ENCODE results near the gene OSBPL5. TPM values are rescaled to one million over a fixed set of nuclear protein-coding genes. Genes with fewer than 3 reads are reported as not detected.

OSBPL5 gene
- total RNA-seq, 4 donors from 2014 or later = 43.4 to 75.2 (median 56.8) TPM

GRCh38 chr11:3161309-3161708 is 3.8 kb downstream of the OSBPL5 start:
- Histone ChIP-seq H3K36me3 (peaks cover 5% of the 10 kb centered on the region), H3K4me1 (peaks cover 96% of the 10 kb centered on the region)
- TF ChIP-seq POLR2A (IDR thresholded peaks at IDR 0.05) (no peak), EP300 (IDR thresholded peaks at IDR 0.05) (no peak)

GRCh38 chr11:3160252-3161031 is 4.7 kb downstream of the OSBPL5 start:
- peak overlapping the region; percentile 53 for H3K4me3 ChIP-seq
- 4% methylated on average over 15 of the region's 48 CpGs for WGBS
- peaks cover 96% of the 10 kb centered on the region for H3K4me1 ChIP-seq
- TF ChIP-seq CTCF (IDR thresholded peaks at IDR 0.05) = no peak
- TF ChIP-seq EP300 (IDR thresholded peaks at IDR 0.05) = no peak
- TF ChIP-seq POLR2AphosphoS5 (IDR thresholded peaks at IDR 0.05) = peak in 1 of 3 donors; percentile 19
- TF ChIP-seq POLR2A (IDR thresholded peaks at IDR 0.05) = no peak
- DNase-seq (ENCODE audit: low spot score in 2 of 2) = peak; percentile 92 to 94
- H3K9me3 ChIP-seq = no peaks in the 10 kb centered on the region
- H3K27me3 ChIP-seq = no peaks in the 10 kb centered on the region
- peaks cover 5% of the 10 kb centered on the region for H3K36me3 ChIP-seq
- peak overlapping the region; percentile 69 for H3K27ac ChIP-seq

More at GRCh38 chr11:3161309-3161708, 3.8 kb downstream of the OSBPL5 start:
- WGBS = 74% methylated on average over 14 of the region's 14 CpGs
- Histone ChIP-seq H3K9me3 (no peaks in the 10 kb centered on the region), H3K27me3 (no peaks in the 10 kb centered on the region), H3K27ac (no peak overlapping the region), H3K4me3 (peak overlapping the region; percentile 53)
- DNase-seq (ENCODE audit: low spot score in 2 of 2) = peak in 1 of 2 donors; percentile 62

GRCh38 chr11:3159296-3160190 is 5.6 kb downstream of the OSBPL5 start:
- Histone ChIP-seq H3K27ac (peak overlapping the region; percentile 69), H3K4me1 (peaks cover 98% of the 10 kb centered on the region), H3K36me3 (peaks cover 5% of the 10 kb centered on the region), H3K9me3 (no peaks in the 10 kb centered on the region), H3K4me3 (peak overlapping the region; percentile 53), H3K27me3 (no peaks in the 10 kb centered on the region)
- TF ChIP-seq CTCF (IDR thresholded peaks at IDR 0.05) (no peak), EP300 (IDR thresholded peaks at IDR 0.05) (no peak), POLR2AphosphoS5 (IDR thresholded peaks at IDR 0.05) (no peak), POLR2A (IDR thresholded peaks at IDR 0.05) (no peak)
- peak in 1 of 2 donors; percentile 71 for DNase-seq (ENCODE audit: low spot score in 2 of 2)
- 57% methylated on average over 12 of the region's 14 CpGs for WGBS

- H3K4me3 ChIP-seq = no peak overlapping the region
- peaks cover 5% of the 10 kb centered on the region for H3K36me3 ChIP-seq
- H3K27me3 ChIP-seq = no peaks in the 10 kb centered on the region
- TF ChIP-seq POLR2AphosphoS5 (IDR thresholded peaks at IDR 0.05) (no peak), POLR2A (IDR thresholded peaks at IDR 0.05) (no peak), EP300 (IDR thresholded peaks at IDR 0.05) (no peak)
- H3K9me3 ChIP-seq = no peaks in the 10 kb centered on the region
- 86% methylated on average over 9 of the region's 13 CpGs for WGBS
- peaks cover 97% of the 10 kb centered on the region for H3K4me1 ChIP-seq
- no peak for DNase-seq (ENCODE audit: low spot score in 2 of 2)
- H3K27ac ChIP-seq = no peak overlapping the region
Observed at GRCh38 chr11:3158821-3159220, 6.3 kb downstream of the OSBPL5 start.

- H3K4me1 ChIP-seq = peaks cover 97% of the 10 kb centered on the region
- WGBS = 100% methylated on average over 10 of the region's 18 CpGs
- no peak for DNase-seq (ENCODE audit: low spot score in 2 of 2)
- H3K4me3 ChIP-seq = no peak overlapping the region
- H3K27ac ChIP-seq = no peak overlapping the region
- no peaks in the 10 kb centered on the region for H3K27me3 ChIP-seq
- H3K9me3 ChIP-seq = no peaks in the 10 kb centered on the region
- no peak for TF ChIP-seq POLR2A (IDR thresholded peaks at IDR 0.05)
- TF ChIP-seq CTCF (IDR thresholded peaks at IDR 0.05) = no peak
- TF ChIP-seq POLR2AphosphoS5 (IDR thresholded peaks at IDR 0.05) = no peak
- H3K36me3 ChIP-seq = peaks cover 5% of the 10 kb centered on the region
Observed at GRCh38 chr11:3158131-3158591, 6.9 kb downstream of the OSBPL5 start.
